GM20431 (cell line): ENCODE measurements around the gene SCGB1D1.

Experiments
- in situ Hi-C: fragments of 300-500 bp; cut with MseI, MboI; formaldehyde crosslinking; loops from one replicate; pipeline ENCODE4 v1.15.0; 2020; ENCODE audit warnings: low sequenced_read_pairs; ENCODE audit not compliant: unreplicated experiment

Gene SCGB1D1

GRCh38 chr11:62190011-62190410, at the start of gene SCGB1D1:
Gene SCGB1D1, plus strand, starts transcription at chr11:62190216. Its CDS starts 69 bp downstream, at chr11:62190285.
- in situ Hi-C loops = no loop called here

- in situ Hi-C loops = no loop called here
These were observed 49.5 kb upstream of the SCGB1D1 start for GRCh38 chr11:62140304-62141110.

GRCh38 chr11:62141111-62142042, 48.6 kb upstream of the SCGB1D1 start:
- in situ Hi-C loops = no loop called here

GRCh38 chr11:62142043-62142375, 48.0 kb upstream of the SCGB1D1 start:
- in situ Hi-C loops = no loop called here

GRCh38 chr11:62142921-62143320, 47.1 kb upstream of the SCGB1D1 start:
- in situ Hi-C loops = no loop called here

- in situ Hi-C loops = no loop called here
These were observed 46.3 kb upstream of the SCGB1D1 start for GRCh38 chr11:62143727-62144126.

- in situ Hi-C loops = no loop called here
These were observed 45.3 kb upstream of the SCGB1D1 start for GRCh38 chr11:62144641-62145255.

GRCh38 chr11:62145261-62145871, 44.6 kb upstream of the SCGB1D1 start:
- in situ Hi-C loops = no loop called here

GRCh38 chr11:62146476-62147200, 43.4 kb upstream of the SCGB1D1 start:
- in situ Hi-C loops = no loop called here

GRCh38 chr11:62147545-62147944, 42.5 kb upstream of the SCGB1D1 start:
- in situ Hi-C loops = no loop called here

GRCh38 chr11:62148271-62148980, 41.6 kb upstream of the SCGB1D1 start:
- in situ Hi-C loops = no loop called here

GRCh38 chr11:62149986-62150886, 39.8 kb upstream of the SCGB1D1 start:
- in situ Hi-C loops = no loop called here

GRCh38 chr11:62150887-62151736, 38.9 kb upstream of the SCGB1D1 start:
- in situ Hi-C loops = no loop called here

GRCh38 chr11:62151737-62152102, 38.3 kb upstream of the SCGB1D1 start:
- in situ Hi-C loops = no loop called here

- in situ Hi-C loops = no loop called here
These were observed 37.5 kb upstream of the SCGB1D1 start for GRCh38 chr11:62152245-62153086.

- in situ Hi-C loops = no loop called here
These were observed 37.0 kb upstream of the SCGB1D1 start for GRCh38 chr11:62153087-62153395.

- in situ Hi-C loops = no loop called here
These were observed 36.4 kb upstream of the SCGB1D1 start for GRCh38 chr11:62153617-62154016.
